CD4-positive, alpha-beta T cell treated with Interleukin-2 at 100 ng/mL for 4 hours (primary cell): ENCODE measurements around the gene ASIC4.

Experiments used
- DNase-seq: peaks from one replicate; pipeline ENCODE4 v3.0.0-alpha.2; 2020; ENCODE audit warnings: low spot score

Gene ASIC4

DNA sequence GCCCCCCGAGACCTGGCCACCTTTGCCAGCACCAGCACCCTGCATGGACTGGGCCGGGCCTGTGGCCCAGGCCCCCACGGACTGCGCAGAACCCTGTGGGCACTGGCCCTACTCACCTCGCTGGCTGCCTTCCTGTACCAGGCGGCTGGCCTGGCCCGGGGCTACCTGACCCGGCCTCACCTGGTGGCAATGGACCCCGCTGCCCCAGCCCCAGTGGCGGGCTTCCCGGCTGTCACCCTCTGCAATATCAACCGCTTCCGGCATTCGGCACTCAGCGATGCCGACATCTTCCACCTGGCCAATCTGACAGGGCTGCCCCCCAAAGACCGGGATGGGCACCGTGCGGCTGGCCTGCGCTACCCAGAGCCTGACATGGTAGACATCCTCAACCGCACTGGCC lies 554 bp downstream of the ASIC4 start:
- DNase-seq = no peak

DNA sequence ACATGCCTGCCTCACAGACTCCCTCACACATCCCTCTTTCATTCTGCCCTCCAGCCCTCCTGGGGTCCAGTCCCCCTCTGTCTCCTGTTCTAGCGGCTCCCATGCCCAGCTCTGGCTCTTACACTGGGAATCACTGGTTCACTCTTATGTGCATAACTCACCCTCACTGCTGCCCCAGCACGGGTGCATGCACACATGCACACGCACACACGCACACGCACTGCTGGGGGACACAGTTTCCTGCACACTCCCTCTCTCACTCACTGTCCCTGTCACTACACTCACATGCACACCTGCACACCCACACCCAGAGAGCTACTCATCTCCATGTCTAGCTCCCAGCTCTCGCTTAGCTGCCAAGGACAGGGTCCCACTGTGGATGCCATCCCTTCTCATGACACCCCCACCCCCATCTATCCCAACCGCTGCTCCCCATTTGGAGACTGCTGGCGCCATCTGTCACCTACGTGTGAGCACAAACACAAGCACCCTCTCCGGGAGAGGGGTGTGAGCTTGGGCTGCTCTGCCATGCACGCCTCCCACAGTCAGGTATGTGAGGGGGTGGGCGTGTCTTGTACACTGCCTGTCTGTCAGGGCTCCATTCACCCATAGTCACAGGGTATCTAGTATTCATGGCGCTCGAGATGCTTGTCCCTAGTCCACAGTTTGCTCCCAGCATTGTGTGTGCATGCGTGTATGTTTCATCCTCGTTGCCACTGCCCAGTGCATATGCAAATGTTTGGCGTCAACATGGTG lies 1.8 kb downstream of the ASIC4 start:
- DNase-seq = no peak

DNA sequence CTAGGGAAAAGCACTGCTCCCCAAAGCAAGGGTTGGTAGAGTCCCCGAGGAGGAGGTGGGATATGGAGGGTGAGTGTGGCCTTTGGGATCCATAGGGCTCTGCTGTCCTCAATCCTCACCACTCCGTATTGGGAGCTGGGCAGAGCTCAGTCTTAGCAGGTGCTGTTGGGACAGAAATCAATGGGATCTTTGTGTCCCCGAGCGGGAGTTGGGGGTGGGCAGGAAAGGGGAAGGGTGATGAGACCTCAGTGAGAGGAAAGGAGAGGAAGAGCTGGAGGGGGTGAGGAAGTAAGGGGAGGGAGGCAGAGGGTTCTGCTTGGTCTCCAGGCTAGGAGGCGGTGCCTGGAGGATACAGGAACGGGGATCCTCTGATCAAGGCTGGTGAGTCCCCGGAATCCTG lies 2.6 kb downstream of the ASIC4 start:
- DNase-seq = no peak

DNA sequence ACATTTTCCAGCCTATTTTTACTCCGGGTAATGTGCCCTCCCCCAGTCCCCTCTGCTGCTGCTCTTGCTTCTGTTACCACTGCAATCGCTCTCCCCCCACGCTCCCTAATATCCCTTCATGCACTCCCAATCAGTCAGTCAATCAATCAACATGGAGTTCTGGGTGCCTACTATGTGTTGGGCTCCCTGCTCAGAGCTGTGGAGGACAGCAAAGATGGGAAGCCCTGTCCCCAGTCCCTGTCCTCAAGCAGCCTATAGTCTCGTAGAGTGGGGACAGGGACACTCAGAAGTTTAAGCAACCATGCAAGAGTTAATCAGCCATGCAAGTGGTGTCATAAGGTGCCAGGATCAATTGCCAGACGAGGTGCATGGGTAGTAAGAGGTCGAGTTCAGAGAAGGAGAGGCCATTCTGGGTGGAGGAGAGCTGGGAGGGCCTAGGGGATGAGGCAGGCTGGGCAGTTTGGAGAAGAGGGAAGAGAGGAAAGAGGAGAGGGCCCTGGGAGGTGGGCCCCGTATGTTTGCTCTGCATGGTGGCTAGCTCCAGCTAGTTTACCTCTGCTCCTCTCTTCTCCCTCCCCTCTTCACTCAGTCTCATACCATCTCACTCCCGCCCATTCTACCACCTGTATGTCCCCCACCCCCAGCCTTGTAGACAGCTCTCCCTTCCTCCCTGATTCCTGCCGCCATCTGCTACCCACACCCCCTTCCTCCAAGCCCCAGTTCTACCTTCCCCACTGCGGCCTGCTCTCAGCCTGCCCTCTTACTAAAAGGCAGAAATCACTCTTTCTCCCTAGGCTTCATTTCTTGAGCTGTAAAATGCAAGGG lies 3.9 kb downstream of the ASIC4 start:
- DNase-seq = no peak

DNA sequence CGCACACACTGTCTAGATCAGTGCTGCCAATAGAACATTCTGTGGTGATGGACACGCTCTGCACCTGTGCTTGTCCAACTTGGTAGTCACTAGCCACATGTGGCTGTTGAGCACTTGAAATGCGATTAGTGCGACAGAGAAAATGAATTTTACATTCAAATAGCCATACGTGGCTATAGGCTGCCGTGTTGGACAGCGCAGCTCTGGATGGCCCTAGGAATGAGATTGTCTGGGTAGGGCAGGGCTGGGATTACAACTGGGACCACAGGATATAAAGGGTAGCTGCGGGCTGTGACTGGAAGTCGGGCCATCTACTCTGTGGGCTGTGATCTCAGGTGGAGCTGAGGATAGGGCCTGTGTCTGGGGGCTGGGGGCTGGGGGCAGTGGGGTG lies 5.2 kb downstream of the ASIC4 start:
- DNase-seq = no peak

DNA sequence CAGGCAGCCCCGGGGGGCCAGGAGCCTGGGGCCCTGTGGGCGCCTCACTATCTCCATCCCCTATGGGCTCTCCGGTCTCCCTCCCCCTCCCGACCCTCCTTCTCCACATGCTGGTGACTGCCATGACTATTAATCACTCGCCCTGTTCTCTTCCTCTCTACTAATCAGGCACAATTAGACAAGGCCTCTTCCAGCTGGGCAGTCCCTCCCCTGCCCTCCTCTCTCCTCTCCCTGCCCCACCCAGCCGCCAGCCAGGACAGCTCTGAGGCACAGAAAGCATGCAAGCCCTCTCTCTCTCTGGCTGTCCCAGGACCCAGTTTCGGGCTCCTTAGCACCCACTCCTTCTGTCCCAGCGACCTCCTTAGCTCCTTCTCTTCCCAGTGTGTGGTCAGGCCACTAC lies 5.8 kb downstream of the ASIC4 start:
- no peak for DNase-seq

DNA sequence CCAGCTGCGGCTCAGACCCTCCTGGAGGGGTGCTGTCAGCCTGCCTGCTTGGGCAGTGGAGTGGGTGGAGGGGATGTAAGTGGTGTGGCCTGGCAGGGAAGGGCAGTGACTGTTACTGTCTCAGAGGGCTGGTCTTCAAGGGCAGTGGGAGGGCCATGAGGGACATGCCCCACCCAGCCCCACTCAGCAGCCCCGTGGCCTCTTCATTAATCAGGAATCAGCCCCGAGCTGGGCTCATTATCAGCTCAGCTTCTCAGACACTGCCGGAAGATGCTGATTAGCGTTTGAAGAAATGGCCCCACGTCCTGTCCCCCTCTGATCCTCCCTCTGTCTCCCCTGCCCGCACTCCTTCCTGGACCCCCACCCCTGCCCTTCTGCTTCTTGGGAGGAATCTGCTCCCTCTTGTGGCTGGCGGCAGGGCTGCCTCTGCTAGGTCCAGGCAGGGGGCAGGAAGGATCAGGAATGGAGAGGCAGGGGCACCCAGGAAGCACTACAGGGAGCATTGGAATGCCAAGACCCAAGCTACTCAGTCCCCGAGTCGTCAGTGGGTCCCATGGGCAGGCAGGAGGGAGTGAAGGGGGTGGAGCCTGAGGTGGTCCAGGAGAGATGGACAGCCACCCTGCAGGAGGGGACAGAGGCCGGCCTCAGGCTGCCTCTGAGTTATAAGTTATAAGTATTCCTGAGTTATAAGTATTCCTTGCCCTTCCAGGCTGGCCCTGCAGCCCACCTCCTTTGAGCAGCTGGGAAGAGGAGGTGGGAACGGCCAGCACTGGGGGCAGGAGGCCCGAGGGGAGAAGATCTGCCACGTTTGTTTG lies 7.0 kb downstream of the ASIC4 start:
- DNase-seq = no peak

DNA sequence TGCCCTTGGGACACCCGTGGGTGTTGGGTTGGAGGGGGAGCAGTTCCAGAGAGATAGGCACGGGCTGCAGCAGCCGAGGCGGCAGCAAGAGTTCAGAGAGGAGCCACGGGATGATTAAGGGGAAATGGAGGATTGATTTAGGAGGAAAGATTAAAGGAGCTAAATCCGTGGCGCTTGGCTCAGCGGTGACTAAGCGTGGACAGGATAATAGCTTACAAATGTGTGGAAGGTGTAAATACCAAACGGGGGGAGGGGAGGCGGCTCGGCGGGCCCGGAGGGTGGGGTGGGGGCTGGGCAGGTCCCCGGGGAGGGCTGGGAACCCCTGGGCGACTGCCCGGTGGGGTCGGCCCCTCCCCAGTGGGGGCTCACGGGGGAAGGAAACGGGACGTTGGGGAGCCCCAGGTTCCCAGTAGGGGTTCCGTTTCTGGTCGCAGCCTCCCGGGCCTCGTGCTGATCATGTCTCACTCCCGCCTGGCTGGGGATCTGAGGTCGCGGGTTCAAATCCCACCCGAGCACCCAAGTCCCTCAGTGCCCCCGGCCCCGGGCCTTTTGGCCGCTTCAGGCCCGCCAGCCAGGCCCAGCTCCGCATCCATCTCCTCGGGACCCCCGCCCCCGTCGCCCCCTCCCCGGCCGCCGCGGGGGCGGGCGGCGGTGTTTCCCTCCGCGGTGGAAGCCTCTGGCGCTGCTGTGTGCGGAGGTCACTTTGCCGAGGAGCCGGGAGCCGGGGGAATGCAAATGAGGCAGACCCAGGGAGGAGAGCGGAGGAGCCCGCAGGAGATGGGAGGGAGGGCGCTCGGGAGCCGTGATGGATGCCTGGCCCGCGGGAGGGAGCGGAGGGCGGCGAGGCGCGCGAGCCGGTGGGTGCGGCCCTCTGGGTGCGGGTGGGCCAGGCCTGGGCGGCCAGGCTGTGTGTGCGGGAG lies 8.1 kb downstream of the ASIC4 start:
- no peak for DNase-seq

DNA sequence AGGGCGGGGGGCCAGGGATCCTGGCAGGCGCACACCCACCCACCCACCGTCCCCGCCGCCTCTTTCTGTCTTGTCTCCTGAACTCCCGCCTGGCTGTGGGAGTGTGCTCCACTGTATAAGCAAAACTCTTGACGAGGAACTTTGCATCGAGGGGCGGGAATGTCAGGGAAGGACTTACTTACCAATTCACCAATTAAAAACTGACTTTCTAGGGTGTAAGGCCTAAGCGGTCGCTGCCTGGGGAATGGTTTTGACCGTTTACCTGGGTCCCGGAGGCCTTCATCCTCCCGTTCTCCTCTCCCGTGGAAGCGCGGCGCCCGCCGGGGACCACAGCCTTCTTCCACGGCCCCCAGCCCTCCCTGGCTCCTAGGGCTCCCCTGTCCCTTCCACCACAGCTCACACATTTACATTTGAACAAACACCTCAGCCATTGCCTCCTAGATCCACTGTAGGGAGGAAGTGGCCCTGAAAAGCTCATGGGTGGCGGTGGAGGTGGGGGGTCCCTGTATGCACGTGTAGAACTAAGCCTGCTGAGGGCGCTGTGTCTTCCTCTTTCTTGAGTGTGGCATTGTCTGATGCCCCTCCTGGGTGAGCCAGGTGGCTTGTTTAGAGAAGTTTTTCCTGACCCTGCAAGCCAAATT lies 8.9 kb downstream of the ASIC4 start:
- no peak for DNase-seq

DNA sequence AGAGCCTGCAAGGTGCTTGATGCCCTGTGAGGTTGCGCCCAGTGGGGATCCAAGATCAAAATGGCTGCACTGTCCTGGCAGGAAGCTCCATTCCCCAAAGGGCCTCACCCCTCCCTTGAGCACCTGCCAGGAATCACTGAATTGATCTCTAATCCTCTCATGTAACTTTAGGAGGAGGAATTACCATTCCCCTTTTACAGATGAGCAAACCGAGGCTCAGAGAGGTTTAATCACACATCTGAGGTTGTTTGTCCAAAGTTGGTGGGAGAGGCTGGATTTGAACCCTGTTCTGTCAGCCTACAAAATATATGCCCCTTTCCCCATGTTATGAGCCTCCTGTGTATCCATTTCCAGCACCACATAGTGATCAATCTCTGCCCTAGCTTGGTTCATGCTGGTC lies 10.5 kb downstream of the ASIC4 start:
- DNase-seq = no peak

DNA sequence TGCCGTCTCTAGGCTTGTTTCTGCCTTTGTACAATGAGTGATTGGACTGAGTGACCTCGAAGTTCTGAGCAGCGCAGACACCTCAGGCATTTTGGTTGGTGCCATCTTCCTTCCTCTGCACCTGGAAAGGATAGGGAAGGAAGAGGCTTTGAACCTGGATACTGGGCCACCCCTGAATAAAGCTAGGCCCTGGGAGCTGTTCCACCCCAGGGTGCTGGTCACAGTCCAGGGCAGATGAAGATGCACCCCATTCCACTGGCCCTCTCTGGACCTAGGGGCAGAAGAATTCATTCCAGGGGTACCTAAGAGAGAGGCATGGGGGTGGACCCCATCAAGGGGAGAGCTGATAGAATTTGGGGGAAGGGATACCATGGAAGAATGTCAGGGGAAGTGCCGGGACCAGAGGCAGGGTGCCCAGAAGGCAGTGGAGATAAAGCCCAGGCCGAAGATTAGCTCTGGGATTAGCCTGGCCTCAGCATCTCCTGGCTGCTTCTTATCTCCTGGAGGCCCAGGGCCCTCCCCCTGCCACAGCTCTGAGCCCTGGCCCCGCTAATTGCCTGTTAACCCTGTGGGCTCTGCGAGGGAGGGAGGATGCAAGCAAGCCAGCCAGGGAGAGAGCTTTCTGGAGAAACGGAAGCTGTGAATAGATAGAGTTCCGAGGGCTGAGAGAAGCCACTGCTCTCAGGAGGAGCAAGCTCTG lies 11.4 kb downstream of the ASIC4 start:
- no peak for DNase-seq

DNA sequence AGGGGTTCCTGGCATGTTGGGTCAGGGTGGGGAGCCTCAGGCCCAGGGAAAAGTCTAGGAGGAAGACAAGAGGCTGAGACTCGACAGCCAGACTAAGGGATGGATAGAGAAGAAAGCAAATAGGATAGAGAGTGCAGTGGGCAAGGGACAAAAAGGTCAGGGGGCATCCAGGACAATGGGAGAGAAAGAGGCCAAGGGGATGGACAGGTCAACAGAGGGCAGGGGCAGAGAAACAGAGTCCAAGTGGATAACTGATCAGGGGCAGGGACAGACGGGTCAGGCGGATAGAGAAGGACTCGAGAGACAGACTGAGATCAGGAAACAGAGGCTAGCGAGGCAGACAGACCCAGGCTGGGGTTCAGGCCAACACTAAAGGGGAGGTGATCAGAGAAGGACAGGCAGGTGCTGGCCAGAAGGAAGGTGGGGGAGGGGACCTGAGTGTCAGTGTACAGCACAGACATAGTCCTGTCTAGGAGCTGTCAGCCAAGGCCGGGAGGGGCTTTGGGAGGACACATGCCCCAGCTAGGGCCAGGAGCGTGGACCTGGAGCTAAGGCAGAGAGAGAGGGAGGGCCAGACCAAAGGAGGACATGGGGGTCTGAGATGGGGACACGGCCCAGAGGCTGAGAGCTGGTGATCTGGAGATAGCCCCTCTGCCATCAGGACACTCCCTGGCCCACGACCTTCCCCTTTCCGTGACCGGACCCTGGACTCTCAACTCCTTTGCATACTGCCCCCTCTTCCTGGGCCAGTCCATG lies 12.2 kb downstream of the ASIC4 start:
- no peak for DNase-seq

DNA sequence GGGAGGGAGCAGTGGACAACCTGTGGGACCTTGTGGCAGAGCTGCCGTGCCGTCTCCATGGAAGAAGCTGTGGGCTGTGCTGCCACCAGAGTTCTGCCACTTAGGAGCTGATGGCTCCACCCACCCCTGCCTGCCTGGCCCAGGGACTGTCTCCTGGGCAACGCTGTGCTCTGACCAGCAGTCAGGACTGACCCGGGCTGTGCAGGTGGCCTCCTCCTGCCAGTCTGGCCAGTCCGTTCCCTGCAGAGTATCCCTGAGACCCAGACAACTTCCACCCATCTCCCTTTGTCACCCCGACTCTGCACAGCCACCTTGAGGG lies 12.8 kb downstream of the ASIC4 start:
- DNase-seq = no peak

DNA sequence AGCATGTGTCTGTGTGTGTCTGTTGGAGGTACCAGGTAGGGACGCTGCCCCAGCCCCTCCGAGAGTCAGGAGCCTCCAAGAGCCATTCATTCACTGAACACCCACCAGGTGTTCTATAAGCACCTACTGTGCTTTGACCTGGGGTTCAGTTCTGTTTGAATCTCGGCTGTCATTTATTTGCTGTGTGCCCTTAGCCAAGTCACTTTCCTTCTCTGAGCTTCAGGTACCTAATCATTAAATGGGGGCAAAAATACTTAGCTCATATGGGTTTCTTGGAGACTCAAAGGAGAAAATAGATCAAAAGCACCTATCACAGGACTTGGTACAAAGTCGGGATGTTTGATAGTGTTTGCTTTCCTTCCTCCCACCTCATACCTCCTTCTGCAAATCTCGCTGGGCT lies 13.2 kb downstream of the ASIC4 start:
- DNase-seq = no peak

DNA sequence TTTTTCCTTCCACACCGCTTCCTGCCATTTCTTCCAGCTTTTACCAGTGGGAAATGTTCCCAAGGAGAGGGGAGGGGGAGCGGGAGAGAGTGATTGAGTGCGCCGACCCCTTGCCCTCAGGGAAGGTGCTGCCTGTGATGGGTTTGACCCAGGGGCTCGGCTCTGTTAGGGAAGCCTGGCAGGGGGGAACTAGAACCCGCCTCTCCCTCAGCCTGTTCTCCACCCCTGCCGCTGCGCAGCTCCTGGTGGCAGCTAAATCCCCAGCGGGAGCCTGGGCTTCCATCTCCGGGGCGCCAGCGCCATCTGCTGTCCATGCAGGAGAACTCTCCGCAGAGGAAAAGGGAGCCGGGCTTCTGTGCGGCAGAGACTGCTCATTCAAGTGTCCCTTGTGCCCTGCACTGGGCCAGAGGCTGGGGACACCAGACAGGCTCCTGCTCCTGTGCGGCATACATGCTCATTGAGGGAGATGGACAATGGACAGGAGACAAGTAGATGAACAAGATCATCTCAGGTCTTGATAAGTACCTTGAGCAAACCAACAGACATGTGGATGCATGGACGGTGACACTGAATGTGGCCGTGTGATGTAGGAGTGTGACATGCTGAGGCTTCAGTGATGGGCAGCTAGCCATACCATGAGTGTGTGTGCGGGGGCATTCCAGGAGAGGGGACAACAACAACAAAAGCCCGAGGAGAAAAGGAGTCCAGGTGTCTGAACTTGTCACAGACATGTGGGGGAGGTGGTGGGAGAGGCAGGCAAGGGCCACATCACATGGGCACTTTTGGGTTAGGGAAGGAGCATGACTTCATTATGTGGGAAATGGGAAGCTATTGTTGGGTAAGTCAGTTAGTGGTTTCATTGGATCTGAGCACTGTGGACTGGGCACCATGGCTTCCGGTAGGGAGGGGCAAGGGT lies 16.0 kb downstream of the ASIC4 start:
- DNase-seq = peak; percentile 84

DNA sequence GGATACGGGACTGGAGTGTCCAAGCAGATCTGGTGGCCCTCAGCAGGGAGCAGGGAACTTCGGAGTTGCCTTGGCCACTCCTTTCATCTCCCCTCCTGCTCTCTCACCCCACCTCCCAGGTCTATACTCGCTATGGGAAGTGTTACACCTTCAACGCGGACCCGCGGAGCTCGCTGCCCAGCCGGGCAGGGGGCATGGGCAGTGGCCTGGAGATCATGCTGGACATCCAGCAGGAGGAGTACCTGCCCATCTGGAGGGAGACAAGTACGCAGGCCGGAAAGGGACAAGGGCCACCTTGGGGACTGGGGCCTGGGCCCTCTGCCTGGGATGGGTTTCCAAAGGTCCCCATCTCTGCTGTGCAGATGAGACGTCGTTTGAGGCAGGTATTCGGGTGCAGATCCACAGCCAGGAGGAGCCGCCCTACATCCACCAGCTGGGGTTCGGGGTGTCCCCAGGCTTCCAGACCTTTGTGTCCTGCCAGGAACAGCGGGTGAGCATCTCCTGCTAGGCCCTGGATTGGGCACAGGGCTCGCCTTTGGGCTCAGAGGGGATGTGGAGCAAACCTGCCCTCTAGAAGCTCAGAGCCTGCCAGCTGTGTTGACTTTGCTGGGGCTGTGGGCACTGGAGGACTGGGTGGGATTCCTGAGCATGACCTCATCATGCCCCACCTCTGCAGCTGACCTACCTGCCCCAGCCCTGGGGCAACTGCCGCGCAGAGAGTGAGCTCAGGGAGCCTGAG lies 17.5 kb downstream of the ASIC4 start:
- no peak for DNase-seq

DNA sequence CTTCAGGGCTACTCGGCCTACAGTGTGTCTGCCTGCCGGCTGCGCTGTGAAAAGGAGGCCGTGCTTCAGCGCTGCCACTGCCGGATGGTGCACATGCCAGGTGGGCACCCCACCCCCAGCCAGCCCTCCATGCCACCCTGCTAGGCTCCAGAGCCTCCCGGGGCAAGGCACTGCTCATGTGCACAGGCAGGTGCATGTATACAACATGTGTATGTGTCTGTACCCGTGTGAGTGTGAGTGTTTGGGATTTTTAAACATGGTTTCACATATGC lies 18.0 kb downstream of the ASIC4 start:
- DNase-seq = no peak

DNA sequence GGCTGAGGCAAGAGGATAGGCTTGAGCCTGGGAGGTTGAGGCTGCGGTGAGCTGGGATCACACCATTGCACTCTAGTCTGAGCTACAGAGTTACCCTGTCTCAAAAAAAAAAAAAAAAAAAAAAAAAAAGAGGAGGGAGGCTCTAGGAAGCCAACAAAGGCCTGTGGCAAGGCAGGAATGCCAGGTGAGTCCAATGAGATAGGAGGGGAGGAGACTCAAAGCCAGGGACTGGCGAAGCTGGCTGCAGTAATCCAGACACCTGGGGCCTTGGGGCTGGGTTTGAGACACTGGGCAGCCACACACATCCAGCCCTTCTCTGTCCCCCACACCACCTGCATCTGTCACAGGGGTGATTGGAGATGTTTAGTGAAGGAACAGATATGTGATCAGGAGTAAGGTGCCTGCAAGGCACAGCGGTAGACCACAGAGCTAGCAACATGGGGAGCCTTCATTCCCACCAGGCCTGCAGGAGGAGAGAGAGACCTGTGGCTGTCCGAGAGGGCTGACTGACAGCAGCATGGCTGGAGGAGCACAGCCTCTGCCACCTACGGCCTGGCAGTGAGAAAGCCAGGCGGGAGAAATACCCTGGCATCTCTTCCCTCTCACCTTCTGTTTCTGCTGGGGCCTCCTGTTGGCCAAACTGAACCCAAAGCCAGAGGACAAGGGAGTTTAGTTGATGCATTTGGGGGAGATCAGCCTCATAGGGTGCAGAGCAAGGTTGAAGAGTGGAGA lies 19.8 kb downstream of the ASIC4 start:
- no peak for DNase-seq
